ENCODE measurements around the gene RGS9.

The RGS9 gene

DNA sequence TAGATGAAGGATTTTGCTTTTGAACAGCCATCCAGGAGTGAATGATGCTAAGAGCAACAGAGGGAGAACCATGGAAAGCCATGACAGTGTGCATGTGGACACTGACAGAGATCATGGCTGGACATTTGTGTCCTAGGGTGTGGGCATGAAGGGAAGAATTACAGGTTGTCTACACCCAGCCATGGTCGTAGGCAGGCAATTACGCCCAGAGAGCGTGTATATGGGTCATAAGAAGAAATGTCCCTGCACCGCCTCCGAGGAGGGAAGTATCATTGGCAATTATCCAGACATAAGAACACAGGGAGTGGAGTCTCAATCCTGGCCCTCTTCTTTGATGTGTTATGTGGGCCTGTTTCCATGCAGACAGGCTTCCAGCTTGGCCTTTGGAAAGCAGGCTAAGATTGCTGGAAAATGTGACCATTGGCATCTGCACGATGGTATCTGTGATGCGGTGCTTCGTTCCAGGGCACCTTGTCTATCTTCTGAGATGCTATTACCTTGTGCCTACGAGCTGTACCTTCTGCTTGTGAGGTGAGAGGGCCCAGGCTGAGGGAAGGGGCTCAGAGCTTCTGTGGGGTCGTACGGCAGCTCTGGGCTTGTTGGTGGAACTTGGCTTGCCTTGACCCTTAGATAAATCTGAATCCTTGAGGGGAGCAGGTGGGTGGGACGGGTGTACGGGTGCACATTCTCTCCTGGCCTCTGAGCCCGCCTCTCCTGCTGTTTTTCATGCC, 19.8 kb downstream of the RGS9 start:
- H3K9me3 Mint-ChIP-seq = no peaks in the 10 kb centered on the region
- no peak for ATAC-seq
- DNase-seq = no peak
- no peaks in the 10 kb centered on the region for H3K27me3 Mint-ChIP-seq
- no peak overlapping the region for H3K27ac Mint-ChIP-seq
- peaks cover 13% of the 10 kb centered on the region for H3K4me1 Mint-ChIP-seq
- H3K4me3 Mint-ChIP-seq = no peak overlapping the region
- H3K36me3 Mint-ChIP-seq (ENCODE audit: low read depth) = no peaks in the 10 kb centered on the region

- DNase-seq (no peak), ATAC-seq (no peak)
- no peak overlapping the region for H3K4me3 Mint-ChIP-seq
- no peaks in the 10 kb centered on the region for H3K27me3 Mint-ChIP-seq
- peaks cover 13% of the 10 kb centered on the region for H3K4me1 Mint-ChIP-seq
- no peaks in the 10 kb centered on the region for H3K9me3 Mint-ChIP-seq
- H3K27ac Mint-ChIP-seq = no peak overlapping the region
- no peaks in the 10 kb centered on the region for H3K36me3 Mint-ChIP-seq (ENCODE audit: low read depth)
Measured at GRCh38 chr17:65158041-65158440, 20.9 kb downstream of the RGS9 start.

DNA sequence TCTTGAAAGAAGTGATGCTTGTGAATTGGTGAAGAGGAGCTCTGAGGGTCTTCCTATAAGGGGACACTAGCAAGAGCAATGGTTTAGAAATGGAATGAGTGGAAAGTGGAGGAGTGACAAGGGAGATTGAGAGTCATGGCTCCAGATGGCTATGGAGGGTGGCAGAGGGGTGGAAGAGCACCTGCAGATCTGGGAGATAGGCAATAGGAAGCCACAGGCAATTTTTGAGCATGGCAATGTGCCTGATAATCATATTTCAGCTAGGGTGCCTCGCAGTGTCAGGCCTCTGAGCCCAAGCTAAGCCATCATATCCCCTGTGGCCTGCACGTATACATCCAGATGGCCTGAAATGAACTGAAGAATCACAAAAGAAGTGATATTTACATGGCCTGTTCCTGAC, 21.5 kb downstream of the RGS9 start:
- Mint-ChIP-seq H3K4me3 (no peak overlapping the region), H3K27ac (no peak overlapping the region), H3K27me3 (no peaks in the 10 kb centered on the region), H3K9me3 (no peaks in the 10 kb centered on the region), H3K36me3 (ENCODE audit: low read depth) (no peaks in the 10 kb centered on the region), H3K4me1 (peaks cover 17% of the 10 kb centered on the region)
- DNase-seq (no peak), ATAC-seq (no peak)

DNA sequence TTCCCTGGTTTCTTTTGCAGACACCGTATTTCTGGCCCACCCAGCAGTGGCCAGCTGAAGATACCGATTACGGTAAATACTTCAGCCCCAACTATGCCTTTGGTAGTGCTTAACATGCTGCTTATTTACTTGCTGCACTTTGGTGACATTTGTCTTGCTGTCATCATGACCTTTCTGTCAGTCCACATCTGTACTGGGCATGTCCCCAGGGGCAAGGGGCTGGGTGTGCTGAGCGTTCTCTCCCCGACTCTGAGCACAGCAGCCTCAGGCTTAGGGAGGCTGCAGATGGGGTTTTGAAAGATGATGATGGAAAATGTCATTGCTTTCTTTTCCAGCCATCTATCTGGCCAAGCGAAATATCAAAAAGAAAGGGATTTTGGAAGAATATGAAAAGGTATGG, 23.3 kb downstream of the RGS9 start:
- H3K4me1 Mint-ChIP-seq = peaks cover 19% of the 10 kb centered on the region
- DNase-seq (no peak), ATAC-seq (no peak)
- no peaks in the 10 kb centered on the region for H3K9me3 Mint-ChIP-seq
- no peak overlapping the region for H3K4me3 Mint-ChIP-seq
- H3K27me3 Mint-ChIP-seq = no peaks in the 10 kb centered on the region
- H3K27ac Mint-ChIP-seq = no peak overlapping the region
- H3K36me3 Mint-ChIP-seq (ENCODE audit: low read depth) = no peaks in the 10 kb centered on the region

DNA sequence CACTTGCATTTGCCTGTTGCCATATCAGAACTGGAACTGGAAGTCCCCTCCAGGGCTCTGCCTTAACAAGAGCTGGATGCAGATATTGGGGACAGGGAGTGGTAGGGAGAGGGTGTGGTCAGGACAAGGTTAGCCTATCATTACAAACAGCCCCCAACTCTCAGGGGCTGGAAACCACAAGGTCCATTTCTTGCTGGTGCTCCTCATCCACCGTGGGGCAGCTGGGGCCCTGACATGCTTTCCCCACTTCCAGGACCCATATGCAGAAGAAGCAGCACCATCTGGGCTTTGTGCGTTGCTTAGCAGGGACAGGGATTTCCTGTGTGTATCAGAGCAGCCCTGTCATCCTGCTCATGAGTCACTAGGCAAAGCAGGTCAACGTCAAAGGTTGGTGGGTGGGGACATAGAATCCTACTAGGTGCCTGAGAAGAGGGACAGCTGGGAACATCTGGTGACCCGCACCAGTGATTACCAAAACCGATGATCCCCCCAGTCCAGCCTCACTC, 26.9 kb downstream of the RGS9 start:
- peak; percentile 99 for ATAC-seq
- Mint-ChIP-seq H3K9me3 (no peaks in the 10 kb centered on the region), H3K4me1 (peaks cover 17% of the 10 kb centered on the region), H3K4me3 (no peak overlapping the region), H3K27ac (no peak overlapping the region), H3K27me3 (no peaks in the 10 kb centered on the region), H3K36me3 (ENCODE audit: low read depth) (no peaks in the 10 kb centered on the region)
- DNase-seq = peak; percentile 58

DNA sequence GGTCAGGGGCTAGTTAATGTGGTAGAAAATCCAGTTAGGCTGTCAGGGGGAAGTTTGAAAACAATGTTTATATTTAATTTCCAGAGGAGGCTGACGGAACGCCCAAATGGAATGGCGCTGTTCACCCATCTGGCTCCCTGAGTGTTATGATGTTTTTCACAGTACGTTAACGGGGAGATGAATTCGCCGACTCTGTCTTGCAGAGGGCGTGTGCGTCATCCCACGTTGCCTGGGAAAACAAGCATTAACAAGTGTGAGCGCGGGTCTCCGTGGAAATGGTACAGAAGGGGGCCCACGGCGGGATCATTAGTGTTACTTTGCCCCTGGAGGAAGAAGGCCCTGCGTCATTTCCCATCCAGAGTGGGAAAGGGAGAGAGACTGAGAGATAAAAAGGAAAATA, 29.6 kb downstream of the RGS9 start:
- peaks cover 22% of the 10 kb centered on the region for H3K4me1 Mint-ChIP-seq
- DNase-seq = no peak
- no peaks in the 10 kb centered on the region for H3K27me3 Mint-ChIP-seq
- no peak overlapping the region for H3K27ac Mint-ChIP-seq
- H3K36me3 Mint-ChIP-seq (ENCODE audit: low read depth) = no peaks in the 10 kb centered on the region
- H3K9me3 Mint-ChIP-seq = no peaks in the 10 kb centered on the region
- no peak for ATAC-seq
- H3K4me3 Mint-ChIP-seq = no peak overlapping the region

- H3K27ac Mint-ChIP-seq = no peak overlapping the region
- H3K36me3 Mint-ChIP-seq (ENCODE audit: low read depth) = no peaks in the 10 kb centered on the region
- H3K9me3 Mint-ChIP-seq = no peaks in the 10 kb centered on the region
- ATAC-seq = no peak
- H3K27me3 Mint-ChIP-seq = no peaks in the 10 kb centered on the region
- peaks cover 28% of the 10 kb centered on the region for H3K4me1 Mint-ChIP-seq
- DNase-seq = no peak
- no peak overlapping the region for H3K4me3 Mint-ChIP-seq
Measured at GRCh38 chr17:65167566-65167965, 30.4 kb downstream of the RGS9 start.

- H3K9me3 Mint-ChIP-seq = no peaks in the 10 kb centered on the region
- DNase-seq (no peak), ATAC-seq (no peak)
- no peaks in the 10 kb centered on the region for H3K36me3 Mint-ChIP-seq (ENCODE audit: low read depth)
- H3K4me1 Mint-ChIP-seq = peaks cover 14% of the 10 kb centered on the region
- H3K27me3 Mint-ChIP-seq = no peaks in the 10 kb centered on the region
- no peak overlapping the region for H3K4me3 Mint-ChIP-seq
- no peak overlapping the region for H3K27ac Mint-ChIP-seq
Measured at GRCh38 chr17:65169691-65170090, 32.5 kb downstream of the RGS9 start.

- Mint-ChIP-seq H3K4me3 (no peak overlapping the region), H3K36me3 (ENCODE audit: low read depth) (no peaks in the 10 kb centered on the region), H3K4me1 (peaks cover 13% of the 10 kb centered on the region), H3K27ac (no peak overlapping the region), H3K9me3 (no peaks in the 10 kb centered on the region), H3K27me3 (no peaks in the 10 kb centered on the region)
- no peak for DNase-seq
- no peak for ATAC-seq
Measured at GRCh38 chr17:65170839-65171238, 33.7 kb downstream of the RGS9 start.

DNA sequence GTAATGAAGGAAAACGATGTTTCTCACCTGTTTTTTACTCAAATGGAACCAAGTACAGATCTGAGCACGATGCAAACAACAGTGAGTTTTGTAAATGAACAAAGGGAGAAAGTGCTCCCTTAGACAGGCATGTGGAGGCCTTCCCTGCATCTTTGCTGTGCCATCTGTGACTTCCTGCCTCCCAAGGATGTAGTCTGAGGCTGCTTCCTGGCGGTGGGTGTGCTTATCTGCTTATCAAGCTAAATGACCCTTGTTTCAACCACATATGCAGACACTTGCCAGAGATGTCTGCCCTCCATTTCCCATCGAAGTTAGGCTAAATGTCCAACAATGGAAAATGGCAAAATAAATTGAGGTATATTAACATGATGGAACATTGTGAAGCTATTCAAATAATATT, 34.6 kb downstream of the RGS9 start:
- no peaks in the 10 kb centered on the region for H3K36me3 Mint-ChIP-seq (ENCODE audit: low read depth)

GRCh38 chr17:65172496-65173136, 35.4 kb downstream of the RGS9 start:
- Mint-ChIP-seq H3K9me3 (peaks cover 5% of the 10 kb centered on the region), H3K4me3 (no peak overlapping the region), H3K36me3 (ENCODE audit: low read depth) (no peaks in the 10 kb centered on the region), H3K4me1 (peaks cover 25% of the 10 kb centered on the region), H3K27ac (no peak overlapping the region), H3K27me3 (peaks cover 4% of the 10 kb centered on the region)
- DNase-seq (no peak), ATAC-seq (no peak)

More for the DNA sequence above, 34.6 kb downstream of the RGS9 start:
- Mint-ChIP-seq H3K27ac (no peak overlapping the region), H3K27me3 (no peaks in the 10 kb centered on the region), H3K4me1 (peaks cover 18% of the 10 kb centered on the region), H3K9me3 (no peaks in the 10 kb centered on the region), H3K4me3 (no peak overlapping the region)
- no peak for ATAC-seq
- no peak for DNase-seq

GRCh38 chr17:65173284-65173793, 36.2 kb downstream of the RGS9 start:
- Mint-ChIP-seq H3K4me1 (peaks cover 30% of the 10 kb centered on the region), H3K27ac (no peak overlapping the region), H3K36me3 (ENCODE audit: low read depth) (no peaks in the 10 kb centered on the region), H3K4me3 (no peak overlapping the region), H3K27me3 (peaks cover 4% of the 10 kb centered on the region), H3K9me3 (peaks cover 5% of the 10 kb centered on the region)
- peak; percentile 60 for DNase-seq
- peak; percentile 87 for ATAC-seq

- no peak overlapping the region for H3K27ac Mint-ChIP-seq
- DNase-seq (no peak), ATAC-seq (no peak)
Measured at GRCh38 chr17:65173976-65174683, 37.0 kb downstream of the RGS9 start.

GRCh38 chr17:65174974-65175373, 37.8 kb downstream of the RGS9 start:
- H3K27ac Mint-ChIP-seq = no peak overlapping the region

More at GRCh38 chr17:65173976-65174683, 37.0 kb downstream of the RGS9 start:
- Mint-ChIP-seq H3K4me3 (no peak overlapping the region), H3K4me1 (peaks cover 37% of the 10 kb centered on the region), H3K9me3 (peaks cover 5% of the 10 kb centered on the region), H3K27me3 (peaks cover 4% of the 10 kb centered on the region), H3K36me3 (ENCODE audit: low read depth) (no peaks in the 10 kb centered on the region)

GRCh38 chr17:65175952-65176351, 38.8 kb downstream of the RGS9 start:
- no peak overlapping the region for H3K27ac Mint-ChIP-seq
- H3K9me3 Mint-ChIP-seq = peaks cover 5% of the 10 kb centered on the region
- DNase-seq (no peak), ATAC-seq (no peak)
- H3K27me3 Mint-ChIP-seq = peaks cover 4% of the 10 kb centered on the region
- H3K36me3 Mint-ChIP-seq (ENCODE audit: low read depth) = no peaks in the 10 kb centered on the region
- no peak overlapping the region for H3K4me3 Mint-ChIP-seq
- H3K4me1 Mint-ChIP-seq = peaks cover 55% of the 10 kb centered on the region

More at GRCh38 chr17:65174974-65175373, 37.8 kb downstream of the RGS9 start:
- Mint-ChIP-seq H3K4me1 (peaks cover 46% of the 10 kb centered on the region), H3K36me3 (ENCODE audit: low read depth) (no peaks in the 10 kb centered on the region), H3K27me3 (peaks cover 4% of the 10 kb centered on the region), H3K4me3 (no peak overlapping the region), H3K9me3 (peaks cover 5% of the 10 kb centered on the region)
- no peak for DNase-seq
- ATAC-seq = no peak

All from activated naive CD8-positive, alpha-beta T cell treated with anti-CD3 and anti-CD28 coated beads, Interleukin-2, amount 50 U/mL, for 24 hours (primary cell).